Stimulated activated naive CD4-positive, alpha-beta T cell treated with Interleukin-2 at 50 U/mL for 16 hours (primary cell): ENCODE data around the gene ABHD6.
"Not testable (repeated sequence)": the region's sequence is repeated elsewhere in the genome, so short reads cannot be mapped to it uniquely, and the experiment has no call there.

ENCODE experiments used
- DNase-seq: peaks from one replicate; lab custom pipeline; 2025; lab: John Stamatoyannopoulos, UW

The ABHD6 gene

DNA sequence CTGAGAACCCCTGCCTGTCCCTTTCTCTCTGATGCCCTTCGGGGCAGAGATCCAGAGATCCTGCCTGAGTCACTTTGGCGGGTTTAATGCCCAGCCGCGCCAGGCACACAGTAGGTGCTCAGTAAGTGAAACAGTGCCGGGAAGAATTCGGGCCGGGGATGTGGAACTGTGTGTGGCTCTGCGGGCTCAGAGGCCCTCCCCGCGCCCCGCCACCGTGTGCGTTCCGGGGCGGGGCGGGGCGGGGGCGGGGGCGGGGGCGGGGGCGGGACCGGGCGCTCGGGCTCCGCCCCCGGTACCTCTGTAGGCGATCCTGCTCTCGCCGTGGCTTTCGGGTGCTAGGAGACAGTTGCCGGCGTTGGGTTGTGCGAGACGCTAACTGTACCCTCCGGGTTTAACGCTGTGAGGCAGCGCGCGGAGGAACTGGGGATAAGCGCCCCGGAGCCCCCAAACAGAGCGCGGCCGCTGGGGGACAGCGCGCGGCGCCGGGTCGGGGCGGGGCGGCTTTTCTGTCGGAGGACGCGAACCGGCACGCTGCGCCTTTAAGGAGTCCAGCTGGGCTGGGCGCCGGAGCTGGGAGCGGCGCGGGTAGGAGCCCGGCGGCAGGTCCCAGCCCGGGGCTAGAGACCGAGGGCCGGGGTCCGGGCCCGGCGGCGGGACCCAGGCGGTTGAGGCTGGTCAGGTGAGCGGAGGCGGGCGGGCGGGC is at the start of gene ABHD6:
ABHD6 (plus strand) TSS at position 555 of the 703 bp plus-strand sequence. CDS start 18,795 bp downstream, outside the sequence.
- peak; percentile 74 for DNase-seq

DNA sequence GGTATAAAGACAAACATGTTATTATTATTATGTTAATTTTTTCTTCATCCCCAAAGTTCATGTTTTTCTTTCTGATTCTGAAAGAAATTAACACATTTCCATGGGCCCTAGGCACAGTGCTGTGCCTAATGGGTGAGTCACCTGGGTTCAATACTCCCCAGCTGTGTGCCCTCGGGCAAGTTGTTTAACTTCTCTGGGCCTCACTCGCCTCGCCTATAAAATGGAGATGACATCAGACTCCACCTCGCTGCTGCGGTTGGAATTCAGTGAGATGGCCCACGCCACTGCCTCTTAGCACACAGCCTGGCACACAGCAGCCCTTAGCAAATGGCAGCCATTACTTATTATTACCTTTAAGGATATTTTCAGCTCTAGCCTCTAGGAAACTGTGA is 49.4 kb upstream of the ABHD6 start:
- no peak for DNase-seq

DNA sequence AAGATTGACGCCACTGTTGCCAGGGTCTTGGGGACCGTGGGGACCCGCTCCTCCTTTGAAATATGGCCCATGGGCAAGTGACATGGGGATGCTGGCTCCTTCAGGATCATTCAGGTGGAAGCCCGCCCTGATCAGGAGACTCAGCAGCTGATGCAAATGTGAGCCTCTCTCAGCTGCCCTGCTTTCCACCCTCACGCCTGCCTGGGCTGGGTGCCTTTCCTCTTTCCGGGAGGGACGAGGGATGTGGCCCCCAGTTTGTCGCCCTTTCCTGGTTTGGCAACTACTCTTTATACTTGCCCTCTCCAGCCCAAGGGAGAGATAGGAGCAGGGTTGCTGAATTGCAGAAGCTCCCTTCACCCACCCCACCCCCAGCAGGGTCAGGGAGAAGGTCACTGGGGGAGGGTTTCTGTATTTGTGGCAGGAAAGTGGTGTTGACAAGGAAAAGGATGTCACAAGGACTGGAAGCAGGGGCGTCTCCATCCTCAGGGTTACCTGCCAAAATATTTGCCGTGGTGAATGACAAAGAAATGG is 48.6 kb upstream of the ABHD6 start:
- no peak for DNase-seq

DNA sequence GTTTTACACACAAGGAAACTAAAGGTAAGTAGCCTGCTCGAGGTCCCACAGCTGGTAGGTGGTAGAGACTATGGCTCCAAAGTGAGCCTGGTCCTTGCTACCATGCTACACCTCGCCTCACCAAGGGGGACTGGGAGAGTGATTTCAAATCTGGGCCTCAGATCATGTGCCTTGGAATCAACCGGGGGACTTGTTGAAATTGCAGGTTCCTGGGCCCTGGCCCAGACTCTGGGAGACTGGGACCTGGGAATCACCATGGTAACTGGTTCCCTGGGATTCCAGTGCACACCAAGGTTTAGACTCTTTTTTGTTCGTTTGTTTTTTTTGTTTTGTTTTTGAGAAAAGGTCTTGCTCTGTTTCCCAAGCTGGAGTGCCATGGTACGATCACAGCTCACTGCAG is 47.9 kb upstream of the ABHD6 start:
- no peak for DNase-seq

GRCh38 chr3:58190291-58190690 is 47.3 kb upstream of the ABHD6 start:
- no peak for DNase-seq

DNA sequence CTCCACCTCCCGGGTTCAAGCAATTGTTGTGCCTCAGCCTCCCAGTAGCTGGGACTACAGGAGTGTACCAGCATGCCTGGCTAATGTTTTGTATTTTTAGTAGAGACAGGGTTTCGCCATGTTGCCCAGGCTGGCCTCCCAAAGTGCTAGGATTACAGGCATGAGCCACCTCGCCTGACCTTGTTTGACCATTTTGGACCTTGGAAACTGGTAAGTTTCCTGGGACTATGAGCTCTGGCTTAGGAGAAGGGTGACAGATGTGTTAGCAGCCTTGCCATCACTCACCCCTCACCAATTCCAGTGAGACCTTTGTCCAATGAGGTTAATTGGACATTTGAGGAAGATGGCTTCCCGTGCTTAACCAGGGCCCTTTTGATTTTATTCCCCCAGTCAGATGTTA is 46.7 kb upstream of the ABHD6 start:
- no peak for DNase-seq

- no peak for DNase-seq
These were observed 46.1 kb upstream of the ABHD6 start for GRCh38 chr3:58191361-58191991.

DNA sequence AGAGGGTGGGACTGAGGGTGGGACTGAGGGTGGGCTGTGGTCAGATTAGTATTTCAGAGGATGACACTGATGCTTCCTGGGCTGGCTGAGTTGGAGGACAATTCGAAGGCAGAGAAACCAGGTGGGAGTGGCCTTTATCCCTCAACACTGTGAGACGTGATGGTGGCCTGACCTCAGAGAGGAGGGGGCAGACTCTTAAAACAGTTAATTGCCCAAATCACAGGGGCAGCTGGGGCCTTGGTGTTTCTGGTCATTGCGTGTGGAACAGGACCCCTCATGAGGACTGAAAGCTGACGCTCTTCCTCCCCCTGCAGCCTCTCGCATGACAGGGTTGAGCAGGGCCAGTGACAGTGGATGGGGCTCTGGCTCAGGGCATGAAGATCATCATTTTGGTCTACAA is 45.5 kb upstream of the ABHD6 start:
- no peak for DNase-seq

DNA sequence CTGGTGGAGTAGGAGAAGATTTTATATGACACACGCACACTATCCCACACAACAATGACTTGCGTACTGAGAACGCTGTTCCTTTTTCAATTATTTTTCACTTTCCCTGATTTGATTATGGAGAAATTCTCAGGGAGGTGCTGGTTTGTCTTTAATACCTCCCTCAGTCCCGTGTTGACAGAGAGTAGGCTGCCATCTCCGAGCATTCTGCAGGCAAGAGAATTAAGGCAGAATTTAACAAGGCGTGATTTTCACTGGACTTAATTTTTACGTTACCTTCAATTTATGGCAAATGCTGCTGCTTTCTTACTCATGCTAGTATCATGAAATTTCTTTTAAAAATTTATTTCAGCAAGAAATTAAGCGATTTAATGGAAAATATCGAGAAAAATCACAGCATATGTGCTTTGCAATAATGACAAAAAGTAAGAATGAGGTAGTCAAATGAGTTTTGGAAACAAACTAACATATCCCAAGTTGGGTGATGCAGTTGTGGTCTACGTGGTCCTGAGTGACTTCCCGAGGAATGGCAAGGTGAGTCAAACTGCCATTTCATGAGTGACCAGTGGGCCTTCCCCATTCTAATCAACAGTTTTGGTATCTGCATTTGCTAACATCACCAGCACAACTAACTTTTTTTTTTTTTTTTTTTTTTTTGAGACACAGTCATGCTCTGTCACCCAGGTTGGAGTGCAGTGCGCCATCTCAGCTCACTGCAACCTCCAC is 43.7 kb upstream of the ABHD6 start:
- no peak for DNase-seq

DNA sequence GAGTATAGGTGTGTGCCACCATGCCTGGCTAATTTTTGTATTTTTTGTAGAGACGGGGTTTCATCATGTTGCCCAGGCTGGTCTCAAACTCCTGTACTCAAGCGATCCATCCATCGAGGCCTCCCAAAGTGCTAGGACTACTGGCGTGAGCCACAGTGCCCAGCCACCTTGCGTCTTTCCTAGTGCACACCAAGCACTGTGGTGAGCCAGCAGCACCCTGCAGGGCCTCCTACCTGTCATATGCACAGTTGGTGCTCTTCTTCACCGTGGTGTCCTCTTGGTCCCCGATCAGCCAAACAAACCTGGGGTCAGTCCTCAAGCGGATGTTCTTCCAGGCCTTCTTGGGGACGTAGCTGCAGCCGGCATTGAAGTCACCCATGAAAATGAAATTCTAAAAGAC is 40.0 kb upstream of the ABHD6 start:
- DNase-seq: no peak

- DNase-seq: no peak
These were observed 39.2 kb upstream of the ABHD6 start for GRCh38 chr3:58198362-58198761.

DNA sequence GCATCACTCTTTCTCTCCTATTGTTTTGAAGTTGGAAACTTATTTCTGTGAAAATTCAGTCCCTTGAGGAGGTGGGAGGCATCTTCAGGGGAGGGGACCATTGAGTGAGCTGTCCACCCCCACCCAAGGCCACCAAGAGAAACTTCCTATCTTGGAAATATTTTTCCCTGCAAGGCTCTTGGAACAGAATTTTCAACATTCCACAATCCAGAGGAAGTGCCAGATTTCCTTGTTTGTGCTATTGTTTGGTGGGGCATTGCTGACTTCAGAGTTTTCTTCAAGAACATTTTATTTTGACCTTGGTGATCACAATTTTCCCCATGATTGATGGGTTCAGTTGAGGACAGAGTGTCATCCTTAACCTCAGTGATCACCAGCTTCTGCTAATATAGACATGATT is 38.8 kb upstream of the ABHD6 start:
- no peak for DNase-seq

DNA sequence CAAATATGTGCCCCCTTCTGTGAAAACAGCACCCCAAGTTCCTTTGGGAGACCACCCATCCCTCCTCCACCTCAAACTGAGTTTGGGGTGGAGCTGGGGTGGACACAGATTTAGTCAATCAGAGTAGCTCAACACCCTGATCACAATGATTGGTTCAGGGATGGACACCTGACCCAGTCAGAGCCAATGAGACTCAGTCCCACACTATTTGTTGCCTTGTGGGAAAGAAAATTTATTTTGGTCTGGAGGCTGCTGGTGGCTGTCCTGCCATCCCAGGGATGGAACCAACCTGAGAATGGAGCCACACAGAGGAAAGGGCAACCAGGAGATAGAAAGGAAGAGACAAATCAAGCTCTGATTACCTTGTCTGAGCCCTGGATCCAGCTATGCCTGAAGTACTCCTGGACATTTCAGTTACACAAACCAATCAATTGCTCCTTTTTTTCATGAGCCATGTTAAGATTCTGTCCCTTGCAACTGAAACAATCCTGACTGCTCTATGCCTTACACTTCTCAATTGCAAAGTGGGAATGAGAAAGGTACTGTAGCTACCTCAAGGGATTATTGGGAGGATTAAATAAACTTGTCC is 37.4 kb upstream of the ABHD6 start:
- DNase-seq: no peak

DNA sequence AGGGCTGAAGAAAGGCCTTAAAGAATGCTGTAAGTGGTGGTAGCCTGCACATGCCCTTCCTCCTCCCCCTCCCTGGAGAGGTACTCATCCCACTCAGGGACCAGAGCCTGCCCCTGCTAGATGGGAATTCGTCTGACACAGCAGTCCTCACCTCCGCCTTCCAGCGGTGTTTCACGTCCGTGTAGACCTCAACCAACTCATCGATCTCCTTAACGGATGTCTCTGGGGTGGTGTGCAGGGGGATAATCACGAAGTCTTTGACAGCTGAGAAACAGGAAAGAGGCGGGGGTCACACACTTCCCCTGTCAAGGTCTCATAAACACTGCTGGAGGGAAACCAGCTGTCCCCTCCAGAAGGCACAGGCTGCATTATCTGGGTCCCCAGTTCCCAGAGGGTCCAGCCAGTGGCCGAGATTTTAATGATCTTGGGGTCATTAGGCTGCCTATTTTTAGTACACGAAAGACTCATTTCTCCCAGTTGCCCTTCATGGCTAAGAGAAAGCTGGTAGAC is 36.7 kb upstream of the ABHD6 start:
- DNase-seq: no peak

DNA sequence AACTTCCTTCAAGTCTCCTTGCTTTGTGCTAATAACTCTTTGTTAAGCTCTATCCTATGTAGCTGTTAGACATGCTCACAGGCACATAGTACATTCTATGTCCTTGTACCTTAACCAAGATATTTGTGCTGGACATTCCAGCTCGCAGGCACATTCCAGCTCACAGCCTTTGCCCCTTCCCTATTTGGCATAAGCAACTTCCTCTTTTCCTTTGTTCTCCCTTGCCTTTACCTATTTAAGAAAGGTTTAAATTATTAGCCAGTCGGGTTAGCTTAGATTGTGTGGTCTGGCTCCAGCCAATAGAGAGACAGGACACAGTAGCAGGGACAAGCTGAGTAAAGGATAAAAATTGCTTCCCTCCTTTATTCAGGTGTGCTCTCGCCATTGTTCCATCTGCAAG is 36.1 kb upstream of the ABHD6 start:
- not testable (repeated sequence) for DNase-seq

GRCh38 chr3:58202917-58203360 is 34.7 kb upstream of the ABHD6 start:
- DNase-seq: no peak

DNA sequence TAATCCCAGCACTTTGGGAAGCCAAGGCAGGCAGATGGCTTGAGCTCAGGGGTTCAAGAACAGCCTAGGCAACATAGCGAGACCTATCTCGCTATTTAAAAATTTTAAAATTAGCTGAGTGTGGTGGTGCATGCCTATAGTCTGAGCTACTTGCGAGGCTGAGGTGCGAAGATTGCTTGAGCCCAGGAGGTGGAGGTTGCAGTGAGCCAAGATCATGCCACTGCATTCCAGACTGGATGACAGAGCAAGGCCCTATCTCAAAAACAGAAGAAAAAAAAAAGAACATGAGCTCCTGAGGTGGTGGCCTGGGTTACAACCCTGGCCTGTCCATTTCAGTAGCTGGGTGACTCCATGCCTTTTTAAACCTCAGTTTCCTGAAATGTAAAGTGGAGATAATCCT is 34.1 kb upstream of the ABHD6 start:
- DNase-seq: no peak

GRCh38 chr3:58204720-58205119 is 32.9 kb upstream of the ABHD6 start:
- DNase-seq: no peak

DNA sequence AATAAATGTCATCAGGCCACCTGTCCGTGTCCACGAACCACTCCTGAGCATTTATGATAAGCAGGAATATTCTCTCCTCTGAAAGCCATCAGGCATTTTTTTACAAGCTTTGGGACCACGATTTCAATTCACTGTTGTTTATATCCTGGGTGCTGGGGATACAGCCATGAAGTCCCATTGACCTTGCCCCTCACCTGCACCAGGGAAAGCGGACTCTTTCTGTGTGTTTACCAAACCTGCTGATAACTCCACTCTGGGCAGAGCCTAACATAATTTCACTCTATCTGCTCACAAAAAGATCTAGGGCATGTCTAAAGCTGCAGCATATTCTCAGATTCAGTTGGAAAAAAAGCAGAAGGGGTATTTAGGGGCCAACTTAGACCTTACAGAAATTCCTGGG is 31.6 kb upstream of the ABHD6 start:
- no peak for DNase-seq

GRCh38 chr3:58206406-58207011 is 31.1 kb upstream of the ABHD6 start:
- DNase-seq: peak; percentile 3

GRCh38 chr3:58207954-58208353 is 29.6 kb upstream of the ABHD6 start:
- no peak for DNase-seq

GRCh38 chr3:58209933-58210332 is 27.7 kb upstream of the ABHD6 start:
- DNase-seq: no peak
